ENCODE measurements around the gene OR4N5. TPM values are rescaled to one million over a fixed set of nuclear protein-coding genes. Genes with fewer than 3 reads are reported as not detected.

Gene OR4N5
- total RNA-seq, 1 donor from 2014 or later: not detected

GRCh38 chr14:20191396-20191795, 52.8 kb downstream of the OR4N5 start:
- no peak for DNase-seq (ENCODE audit: extremely low read depth, low read depth, low spot score)

DNA sequence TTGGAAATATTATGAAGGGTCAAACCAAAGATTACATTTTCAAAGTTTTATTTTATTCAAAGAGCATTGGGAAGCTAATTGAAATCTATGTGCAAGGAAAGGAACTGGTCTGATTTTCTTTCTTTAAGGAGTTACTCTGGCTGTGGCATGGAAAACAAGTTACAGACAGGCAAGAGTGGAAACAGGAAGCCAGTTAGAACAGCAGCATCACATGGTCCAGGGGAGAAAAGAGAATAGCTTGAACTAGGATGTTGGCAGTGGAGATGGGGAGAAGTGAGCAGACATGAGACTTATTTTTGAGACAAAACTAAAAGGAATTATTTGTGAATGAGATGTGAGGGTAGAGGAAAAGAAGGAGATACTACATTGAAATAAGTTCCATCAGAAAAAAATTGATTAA, 55.5 kb downstream of the OR4N5 start:
- no peak for DNase-seq (ENCODE audit: extremely low read depth, low read depth, low spot score)

Other genes with a start within 250 kb of the OR4N5 start
- gene OR4K5, start 218.2 kb upstream of the OR4N5 start, total RNA-seq: not detected in 2 replicates
- gene OR4K1, start 207.9 kb upstream of the OR4N5 start, total RNA-seq: not detected in 2 replicates
- gene OR4K15, start 163.2 kb upstream of the OR4N5 start, total RNA-seq: not detected in 2 replicates
- not detected in 2 replicates for gene OR4Q2, start 136.7 kb upstream of the OR4N5 start, total RNA-seq
- gene OR4K14, start 119.5 kb upstream of the OR4N5 start, total RNA-seq: not detected in 2 replicates
- gene OR4K13, start 102.8 kb upstream of the OR4N5 start, total RNA-seq: not detected in 2 replicates
- gene OR4L1, start 78.8 kb upstream of the OR4N5 start, total RNA-seq: not detected in 2 replicates
- not detected in 2 replicates for gene OR4K17, start 28.1 kb upstream of the OR4N5 start, total RNA-seq
- gene OR11G2, start 52.1 kb downstream of the OR4N5 start, total RNA-seq: not detected in 2 replicates
- not detected in 2 replicates for gene OR11H6, start 84.9 kb downstream of the OR4N5 start, total RNA-seq
- gene OR11H7, start 90.2 kb downstream of the OR4N5 start, total RNA-seq: not detected in 2 replicates
- not detected in 2 replicates for gene OR11H4, start 100.5 kb downstream of the OR4N5 start, total RNA-seq
- 10.7 and 10.8 TPM in 2 replicates for gene TTC5, start 167.1 kb downstream of the OR4N5 start, total RNA-seq
- gene CCNB1IP1, start 194.5 kb downstream of the OR4N5 start, total RNA-seq: 20.7 and 28.0 TPM in 2 replicates
- 9.9 and 12.3 TPM in 2 replicates for gene PARP2, start 204.8 kb downstream of the OR4N5 start, total RNA-seq

All from glomerular endothelial cell (primary cell).